Neural cell (in vitro differentiated cells): Measurements from ENCODE around the gene SPINT1. TPM values are rescaled to one million over a fixed set of nuclear protein-coding genes. Genes with fewer than 3 reads are reported as not detected.

ENCODE experiments used
- H2AFZ ChIP-seq: fragments of 200-600, 300-800 bp; sonication (generic), shearing (Covaris generic); 2 replicates; pipeline ENCODE4 v1.6.0; 2014; ENCODE audit warnings: low read depth, mild to moderate bottlenecking, antibody characterized with exemption, low read length, moderate library complexity
- H3F3A ChIP-seq: fragments of 200-600 bp; shearing (Covaris generic); 2 replicates; pipeline ENCODE4 v1.6.1; 2016; ENCODE audit warnings: mild to moderate bottlenecking, moderate library complexity, mixed read lengths, antibody characterized with exemption, low read length; ENCODE audit not compliant: insufficient read depth, poor library complexity, severe bottlenecking
- H3K27ac ChIP-seq: fragments of 200-600, 300-800 bp; sonication (generic), shearing (Covaris generic); 2 replicates; pipeline ENCODE4 v1.5.1; 2014; ENCODE audit warnings: mild to moderate bottlenecking, low read length, moderate library complexity
- H3K27me3 ChIP-seq: fragments of 300-800, 200-600 bp; sonication (generic), shearing (Covaris generic); 2 replicates; pipeline ENCODE4 v1.6.0; 2014; ENCODE audit warnings: mild to moderate bottlenecking, low read depth, low read length, moderate library complexity; ENCODE audit not compliant: insufficient read depth
- H3K36me3 ChIP-seq: fragments of 300-800, 200-600 bp; sonication (generic), shearing (Covaris generic); 2 replicates; pipeline ENCODE4 v1.5.1; 2014; ENCODE audit warnings: mild to moderate bottlenecking, antibody characterized with exemption, low read length, moderate library complexity; ENCODE audit not compliant: insufficient read depth
- H3K4me2 ChIP-seq: fragments of 300-800, 200-600 bp; sonication (generic), shearing (Covaris generic); 2 replicates; pipeline ENCODE4 v1.6.0; 2014; ENCODE audit warnings: mild to moderate bottlenecking, low read length
- H3K4me3 ChIP-seq: fragments of 300-800, 200-600 bp; sonication (generic), shearing (Covaris generic); 2 replicates; pipeline ENCODE4 v1.5.1; 2014; ENCODE audit warnings: mild to moderate bottlenecking, low read length, moderate library complexity
- H3K79me2 ChIP-seq: fragments of 200-600 bp; shearing (Covaris generic); replicated peaks from 2 replicates; pipeline ENCODE4 v1.6.0; 2014; ENCODE audit warnings: mild to moderate bottlenecking, low read length, moderate library complexity; ENCODE audit not compliant: insufficient read depth
- H3K9ac ChIP-seq: fragments of 300-800, 200-600 bp; sonication (generic), shearing (Covaris generic); 2 replicates; pipeline ENCODE4 v1.6.1; 2016; ENCODE audit warnings: mild to moderate bottlenecking, low read length, mixed read lengths
- H3K9me2 ChIP-seq: fragments of 200-600 bp; shearing (Covaris generic); 2 replicates; pipeline ENCODE4 v1.6.1; 2016; ENCODE audit warnings: mild to moderate bottlenecking, low read length, mixed read lengths; ENCODE audit not compliant: insufficient read depth
- H3K9me3 ChIP-seq: fragments of 200-600, 300-800 bp; sonication (generic), shearing (Covaris generic); 2 replicates; pipeline ENCODE4 v1.6.1; 2016; ENCODE audit warnings: mild to moderate bottlenecking, mixed run types, low read length, moderate library complexity, mixed read lengths
- H4K20me1 ChIP-seq: fragments of 200-600 bp; shearing (Covaris generic); 2 replicates; pipeline ENCODE4 v1.6.1; 2016; ENCODE audit warnings: mild to moderate bottlenecking, mixed run types; ENCODE audit not compliant: insufficient read depth
- EP300 ChIP-seq: fragments of 450-650 bp; conservative IDR thresholded peaks from 2 replicates; pipeline ENCODE4 v1.6.1; 2014; ENCODE audit warnings: antibody characterized with exemption, mild to moderate bottlenecking, moderate library complexity; ENCODE audit not compliant: poor library complexity, severe bottlenecking
- EZH2 ChIP-seq: fragments of 200-600, 300-800 bp; shearing (Covaris generic), sonication (generic); IDR thresholded peaks from 2 replicates; pipeline ENCODE4 v1.6.1; 2014; ENCODE audit warnings: antibody characterized with exemption, low read length, borderline replicate concordance, mild to moderate bottlenecking; ENCODE audit not compliant: insufficient read depth, poor library complexity, severe bottlenecking
- MXI1 ChIP-seq: fragments of 450-650 bp; conservative IDR thresholded peaks from 2 replicates; pipeline ENCODE4 v1.6.1; 2014; ENCODE audit warnings: antibody characterized with exemption, mild to moderate bottlenecking; ENCODE audit not compliant: poor library complexity, severe bottlenecking
- POLR2AphosphoS5 ChIP-seq: IDR thresholded peaks from 2 replicates; pipeline ENCODE4 v1.6.1; 2012
- RAD21 ChIP-seq: fragments of 450-650 bp; conservative IDR thresholded peaks from 2 replicates; pipeline ENCODE4 v1.6.1; 2014; ENCODE audit warnings: antibody characterized with exemption, mild to moderate bottlenecking, moderate library complexity
- SMC3 ChIP-seq: fragments of 450-650 bp; conservative IDR thresholded peaks from 2 replicates; pipeline ENCODE4 v1.6.1; 2014; ENCODE audit warnings: antibody characterized with exemption, mild to moderate bottlenecking, moderate library complexity; ENCODE audit not compliant: poor library complexity
- TAF1 ChIP-seq: IDR thresholded peaks from 2 replicates; pipeline ENCODE4 v1.6.1; 2012; ENCODE audit warnings: low read depth
- polyA plus RNA-seq: library from polyadenylated mRNA; depleted of rRNA; stranded (reverse); fragments of >200 nt; gene quantifications from 2 replicates; pipeline ENCODE4 v1.2.3, GENCODE V29; 2014
- TF ChIP-seq, protein P1 (sequence below): fragments of 450-650 bp; IDR thresholded peaks from 2 replicates; pipeline ENCODE4 v1.5.1; 2014; ENCODE audit warnings: antibody characterized with exemption, mild to moderate bottlenecking, moderate library complexity; ENCODE audit not compliant: poor library complexity, severe bottlenecking
- TF ChIP-seq, protein P2 (sequence below): IDR thresholded peaks from 2 replicates; pipeline ENCODE4 v1.6.1; 2012; ENCODE audit warnings: borderline replicate concordance

The SPINT1 gene
- polyA plus RNA-seq, 1 donor from 2014 or later: 0.68 TPM

GRCh38 chr15:40904552-40905201 is 60.8 kb downstream of the SPINT1 start:
- H3K36me3 ChIP-seq: no peaks in the 10 kb centered on the region

DNA sequence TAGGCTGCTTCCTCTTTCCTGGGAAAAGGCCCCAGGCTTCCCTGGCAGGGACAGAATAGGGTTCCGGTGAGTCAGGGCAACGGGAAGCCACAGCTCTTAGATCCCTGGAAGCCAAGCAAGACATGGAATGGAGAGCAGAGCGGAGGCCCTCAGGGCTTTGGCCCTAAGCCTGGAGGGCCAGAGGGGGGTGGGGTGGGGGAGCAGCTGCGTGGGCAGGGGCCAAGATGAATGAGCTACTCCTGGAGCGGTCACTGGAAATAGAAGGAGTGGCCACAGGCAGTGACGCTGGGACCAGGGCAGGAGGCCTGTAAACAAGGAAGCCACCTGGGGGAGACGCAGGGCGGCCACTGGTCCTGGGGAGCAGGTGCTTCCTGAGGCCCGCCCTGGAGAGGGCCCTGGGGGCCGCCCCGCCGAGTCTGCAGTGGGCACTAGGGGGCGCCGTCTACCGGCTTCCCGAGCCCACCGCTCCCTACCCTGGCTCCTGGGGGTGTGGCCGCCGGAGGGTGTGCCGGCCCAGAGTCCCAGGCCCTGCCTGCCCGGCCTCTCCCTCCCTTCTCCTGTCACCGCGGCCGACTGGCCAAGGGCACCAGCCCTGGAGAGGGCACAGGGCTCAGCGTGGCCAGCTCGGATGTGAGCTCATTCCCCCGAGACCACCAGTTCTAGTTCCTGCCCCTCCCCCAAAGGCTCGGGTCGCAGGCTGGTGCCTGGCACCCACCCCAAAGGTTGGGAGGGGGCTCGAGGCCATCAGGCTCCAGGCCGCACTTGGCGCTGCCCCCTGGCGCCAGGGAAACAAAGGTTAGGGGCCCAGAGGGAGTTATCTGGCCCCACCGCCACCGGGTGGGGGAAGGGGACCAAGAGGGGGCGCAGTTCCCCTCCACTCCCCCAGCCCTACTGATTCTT is 62.5 kb downstream of the SPINT1 start:
- Histone ChIP-seq H4K20me1 (peaks cover 8% of the 10 kb centered on the region), H3K9me2 (no peaks in the 10 kb centered on the region), H3F3A (peaks cover 4% of the 10 kb centered on the region), H2AFZ (no peak overlapping the region), H3K9ac (no peak overlapping the region), H3K4me3 (no peak overlapping the region), H3K36me3 (no peaks in the 10 kb centered on the region), H3K27ac (no peak overlapping the region), H3K4me2 (no peak overlapping the region), H3K79me2 (no peaks in the 10 kb centered on the region), H3K9me3 (no peaks in the 10 kb centered on the region), H3K27me3 (no peaks in the 10 kb centered on the region)
- TF ChIP-seq MXI1: no peak
- TF ChIP-seq SMC3: peak; percentile 29
- TF ChIP-seq EP300: no peak
- no peak for TF ChIP-seq POLR2AphosphoS5
- TF ChIP-seq, protein P1, sequence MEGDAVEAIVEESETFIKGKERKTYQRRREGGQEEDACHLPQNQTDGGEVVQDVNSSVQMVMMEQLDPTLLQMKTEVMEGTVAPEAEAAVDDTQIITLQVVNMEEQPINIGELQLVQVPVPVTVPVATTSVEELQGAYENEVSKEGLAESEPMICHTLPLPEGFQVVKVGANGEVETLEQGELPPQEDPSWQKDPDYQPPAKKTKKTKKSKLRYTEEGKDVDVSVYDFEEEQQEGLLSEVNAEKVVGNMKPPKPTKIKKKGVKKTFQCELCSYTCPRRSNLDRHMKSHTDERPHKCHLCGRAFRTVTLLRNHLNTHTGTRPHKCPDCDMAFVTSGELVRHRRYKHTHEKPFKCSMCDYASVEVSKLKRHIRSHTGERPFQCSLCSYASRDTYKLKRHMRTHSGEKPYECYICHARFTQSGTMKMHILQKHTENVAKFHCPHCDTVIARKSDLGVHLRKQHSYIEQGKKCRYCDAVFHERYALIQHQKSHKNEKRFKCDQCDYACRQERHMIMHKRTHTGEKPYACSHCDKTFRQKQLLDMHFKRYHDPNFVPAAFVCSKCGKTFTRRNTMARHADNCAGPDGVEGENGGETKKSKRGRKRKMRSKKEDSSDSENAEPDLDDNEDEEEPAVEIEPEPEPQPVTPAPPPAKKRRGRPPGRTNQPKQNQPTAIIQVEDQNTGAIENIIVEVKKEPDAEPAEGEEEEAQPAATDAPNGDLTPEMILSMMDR: peak; percentile 57
- TF ChIP-seq EZH2: no peak

More at GRCh38 chr15:40904552-40905201, 60.8 kb downstream of the SPINT1 start:
- no peak overlapping the region for H3K27ac ChIP-seq
- H3K79me2 ChIP-seq: no peaks in the 10 kb centered on the region
- no peak overlapping the region for H3K4me3 ChIP-seq
- H3F3A ChIP-seq: peaks cover 4% of the 10 kb centered on the region
- no peaks in the 10 kb centered on the region for H3K9me2 ChIP-seq
- no peak overlapping the region for H3K4me2 ChIP-seq
- no peaks in the 10 kb centered on the region for H3K27me3 ChIP-seq
- no peak for TF ChIP-seq EP300
- TF ChIP-seq POLR2AphosphoS5: no peak
- TF ChIP-seq TAF1: no peak
- no peak for TF ChIP-seq SMC3
- no peak for TF ChIP-seq MXI1
- H4K20me1 ChIP-seq: peaks cover 8% of the 10 kb centered on the region
- no peak overlapping the region for H3K9ac ChIP-seq
- no peaks in the 10 kb centered on the region for H3K9me3 ChIP-seq
- no peak overlapping the region for H2AFZ ChIP-seq

GRCh38 chr15:40906991-40907802 is 63.3 kb downstream of the SPINT1 start:
- Histone ChIP-seq H3K4me3 (no peak overlapping the region), H3F3A (peaks cover 4% of the 10 kb centered on the region), H3K79me2 (no peaks in the 10 kb centered on the region), H3K9me3 (no peaks in the 10 kb centered on the region), H3K4me2 (no peak overlapping the region), H3K27ac (no peak overlapping the region), H2AFZ (no peak overlapping the region), H3K36me3 (no peaks in the 10 kb centered on the region), H3K9ac (no peak overlapping the region), H4K20me1 (peaks cover 8% of the 10 kb centered on the region), H3K9me2 (no peaks in the 10 kb centered on the region), H3K27me3 (no peaks in the 10 kb centered on the region)
- TF ChIP-seq EZH2 (no peak), MXI1 (no peak), EP300 (no peak), RAD21 (no peak), SMC3 (no peak), POLR2AphosphoS5 (no peak), TAF1 (no peak)
- TF ChIP-seq, protein P1: no peak
- TF ChIP-seq, protein P2, sequence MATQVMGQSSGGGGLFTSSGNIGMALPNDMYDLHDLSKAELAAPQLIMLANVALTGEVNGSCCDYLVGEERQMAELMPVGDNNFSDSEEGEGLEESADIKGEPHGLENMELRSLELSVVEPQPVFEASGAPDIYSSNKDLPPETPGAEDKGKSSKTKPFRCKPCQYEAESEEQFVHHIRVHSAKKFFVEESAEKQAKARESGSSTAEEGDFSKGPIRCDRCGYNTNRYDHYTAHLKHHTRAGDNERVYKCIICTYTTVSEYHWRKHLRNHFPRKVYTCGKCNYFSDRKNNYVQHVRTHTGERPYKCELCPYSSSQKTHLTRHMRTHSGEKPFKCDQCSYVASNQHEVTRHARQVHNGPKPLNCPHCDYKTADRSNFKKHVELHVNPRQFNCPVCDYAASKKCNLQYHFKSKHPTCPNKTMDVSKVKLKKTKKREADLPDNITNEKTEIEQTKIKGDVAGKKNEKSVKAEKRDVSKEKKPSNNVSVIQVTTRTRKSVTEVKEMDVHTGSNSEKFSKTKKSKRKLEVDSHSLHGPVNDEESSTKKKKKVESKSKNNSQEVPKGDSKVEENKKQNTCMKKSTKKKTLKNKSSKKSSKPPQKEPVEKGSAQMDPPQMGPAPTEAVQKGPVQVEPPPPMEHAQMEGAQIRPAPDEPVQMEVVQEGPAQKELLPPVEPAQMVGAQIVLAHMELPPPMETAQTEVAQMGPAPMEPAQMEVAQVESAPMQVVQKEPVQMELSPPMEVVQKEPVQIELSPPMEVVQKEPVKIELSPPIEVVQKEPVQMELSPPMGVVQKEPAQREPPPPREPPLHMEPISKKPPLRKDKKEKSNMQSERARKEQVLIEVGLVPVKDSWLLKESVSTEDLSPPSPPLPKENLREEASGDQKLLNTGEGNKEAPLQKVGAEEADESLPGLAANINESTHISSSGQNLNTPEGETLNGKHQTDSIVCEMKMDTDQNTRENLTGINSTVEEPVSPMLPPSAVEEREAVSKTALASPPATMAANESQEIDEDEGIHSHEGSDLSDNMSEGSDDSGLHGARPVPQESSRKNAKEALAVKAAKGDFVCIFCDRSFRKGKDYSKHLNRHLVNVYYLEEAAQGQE: no peak
